Immature natural killer cell (primary cell): Measurements from ENCODE around the gene RNU1-3. TPM values are rescaled to one million over a fixed set of nuclear protein-coding genes. Genes with fewer than 3 reads are reported as not detected.
A peak's percentile ranks its signal among the peaks of the same experiment; 100 is the strongest.
"Not testable (repeated sequence)": the region's sequence is repeated elsewhere in the genome, so short reads cannot be mapped to it uniquely, and the experiment has no call there.

Experiments
- DNase-seq, 3 donors: peaks; one replicate each; pipeline ENCODE4 v3.0.0; 2022; ENCODE audit warnings: mixed read lengths in 1 of 3
- H3K27ac Mint-ChIP-seq, 6 donors: one replicate each; pipeline ENCODE4 v1.8.0; 2020; ENCODE audit warnings: mixed read lengths in 6 of 6, mild to moderate bottlenecking in 5 of 6, inconsistent platforms in 4 of 6, moderate library complexity in 3 of 6
- H3K27me3 Mint-ChIP-seq, 3 donors: one replicate each; pipeline ENCODE4 v1.8.0; 2020 to 2021; ENCODE audit warnings: low read depth in 3 of 3, mild to moderate bottlenecking in 3 of 3, mixed read lengths in 3 of 3, moderate library complexity in 3 of 3, inconsistent platforms in 1 of 3
- H3K36me3 Mint-ChIP-seq, 3 donors: one replicate each; pipeline ENCODE4 v1.8.0; 2020; ENCODE audit warnings: mixed read lengths in 3 of 3, inconsistent platforms in 2 of 3, mild to moderate bottlenecking in 2 of 3
- H3K4me1 Mint-ChIP-seq, 2 donors: one replicate each; pipeline ENCODE4 v1.8.0; 2020; ENCODE audit warnings: inconsistent platforms in 2 of 2, mild to moderate bottlenecking in 2 of 2, mixed read lengths in 2 of 2, moderate library complexity in 1 of 2
- H3K4me3 Mint-ChIP-seq, 5 donors: one replicate each; pipeline ENCODE4 v1.8.0; 2020; ENCODE audit warnings: mild to moderate bottlenecking in 5 of 5, mixed read lengths in 5 of 5, inconsistent platforms in 3 of 5, moderate library complexity in 3 of 5
- H3K9me3 Mint-ChIP-seq, 6 donors: one replicate each; pipeline ENCODE4 v1.8.0; 2020; ENCODE audit warnings: mild to moderate bottlenecking in 6 of 6, mixed read lengths in 6 of 6, inconsistent platforms in 4 of 6, moderate library complexity in 3 of 6
- polyA plus RNA-seq, 3 donors: library from polyadenylated mRNA; unstranded; fragments of 300-500 nt; fragmentation: Illumina TruSeq; gene quantifications; one replicate each; pipeline ENCODE4 v1.2.3, GENCODE V29; 2021

RNU1-3 gene
- 10 to 100 TPM in 1 of 3 donors, not detected in 2; 28.1 TPM for polyA plus RNA-seq

- not testable (repeated sequence) for H3K9me3 Mint-ChIP-seq, H3K4me3 Mint-ChIP-seq, H3K27ac Mint-ChIP-seq, H3K27me3 Mint-ChIP-seq, H3K4me1 Mint-ChIP-seq, H3K36me3 Mint-ChIP-seq, DNase-seq
Observed at GRCh38 chr1:16666502-16667413, at the start of gene RNU1-3. TSS of gene RNU1-3 (minus strand) at chr1:16666948.

GRCh38 chr1:16713480-16713879, 46.7 kb upstream of the RNU1-3 start:
- H3K4me1 Mint-ChIP-seq, H3K36me3 Mint-ChIP-seq, H3K27me3 Mint-ChIP-seq, DNase-seq, H3K9me3 Mint-ChIP-seq, H3K27ac Mint-ChIP-seq, H3K4me3 Mint-ChIP-seq: not testable (repeated sequence)

DNA sequence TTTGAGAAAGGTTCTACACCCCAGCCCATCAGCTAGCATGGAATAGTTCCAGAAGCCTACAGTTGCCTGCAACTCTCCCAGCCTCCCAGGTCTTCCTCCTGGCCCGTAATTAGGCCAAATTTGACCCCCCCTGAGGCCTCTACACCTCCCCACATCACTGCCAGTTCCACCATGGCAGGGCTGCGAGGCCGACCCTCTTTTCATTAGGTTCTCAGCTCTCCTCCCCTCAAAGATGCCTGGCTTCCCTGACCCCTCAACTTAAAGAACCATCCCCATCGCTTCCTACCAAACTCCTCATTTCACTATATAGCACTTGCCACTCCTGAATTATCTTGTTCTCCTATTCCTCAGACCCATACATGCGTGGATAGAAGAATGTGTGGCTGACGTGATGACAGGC, 46.2 kb upstream of the RNU1-3 start:
- not testable (repeated sequence) for H3K27me3 Mint-ChIP-seq, H3K9me3 Mint-ChIP-seq, DNase-seq, H3K4me3 Mint-ChIP-seq, H3K36me3 Mint-ChIP-seq, H3K4me1 Mint-ChIP-seq, H3K27ac Mint-ChIP-seq

DNA sequence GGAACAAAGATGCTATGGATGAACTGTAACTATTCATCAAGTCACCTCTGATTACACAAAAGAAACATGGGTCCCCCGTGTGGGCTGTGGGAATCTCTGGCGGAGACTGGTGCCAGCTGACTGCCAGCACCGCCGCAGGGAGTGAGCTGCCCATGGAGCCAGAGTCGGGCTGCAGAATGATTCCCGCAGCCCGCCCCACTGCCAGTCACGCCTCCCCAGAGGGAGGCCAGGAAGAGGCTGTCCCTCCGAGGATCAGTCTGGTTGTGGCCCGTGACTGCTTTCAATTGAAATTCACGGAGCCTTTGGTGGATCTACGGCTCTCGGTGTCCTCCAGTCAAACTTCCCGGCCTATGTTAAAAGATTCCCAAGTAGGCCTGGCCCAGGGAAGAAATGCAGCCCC, 45.8 kb upstream of the RNU1-3 start:
- not testable (repeated sequence) for H3K36me3 Mint-ChIP-seq

GRCh38 chr1:16712131-16712530, 45.4 kb upstream of the RNU1-3 start:
- H3K9me3 Mint-ChIP-seq, H3K4me3 Mint-ChIP-seq, DNase-seq, H3K4me1 Mint-ChIP-seq, H3K27ac Mint-ChIP-seq, H3K36me3 Mint-ChIP-seq, H3K27me3 Mint-ChIP-seq: not testable (repeated sequence)

More for the DNA sequence above, 45.8 kb upstream of the RNU1-3 start:
- H3K27me3 Mint-ChIP-seq, H3K9me3 Mint-ChIP-seq, DNase-seq, H3K4me1 Mint-ChIP-seq, H3K4me3 Mint-ChIP-seq, H3K27ac Mint-ChIP-seq: not testable (repeated sequence)

- not testable (repeated sequence) for H3K4me3 Mint-ChIP-seq, H3K9me3 Mint-ChIP-seq, H3K4me1 Mint-ChIP-seq, DNase-seq, H3K36me3 Mint-ChIP-seq, H3K27me3 Mint-ChIP-seq, H3K27ac Mint-ChIP-seq
Observed at GRCh38 chr1:16710618-16711017, 43.9 kb upstream of the RNU1-3 start.

GRCh38 chr1:16709659-16710087, 42.9 kb upstream of the RNU1-3 start:
- peak in 2 of 3 donors; percentile 16 to 56 for DNase-seq
- not testable (repeated sequence) for H3K9me3 Mint-ChIP-seq, H3K36me3 Mint-ChIP-seq, H3K27me3 Mint-ChIP-seq, H3K27ac Mint-ChIP-seq, H3K4me1 Mint-ChIP-seq
- peak overlapping the region in 2 of 5 donors; percentile 21 to 29 for H3K4me3 Mint-ChIP-seq

GRCh38 chr1:16708704-16709103, 42.0 kb upstream of the RNU1-3 start:
- H3K27me3 Mint-ChIP-seq: not testable (repeated sequence)

GRCh38 chr1:16707130-16708093, 40.7 kb upstream of the RNU1-3 start:
- H3K9me3 Mint-ChIP-seq, DNase-seq, H3K36me3 Mint-ChIP-seq, H3K27ac Mint-ChIP-seq, H3K4me1 Mint-ChIP-seq, H3K27me3 Mint-ChIP-seq: not testable (repeated sequence)
- H3K4me3 Mint-ChIP-seq: peak overlapping the region in 2 of 5 donors; percentile 30 to 39

More at GRCh38 chr1:16708704-16709103, 42.0 kb upstream of the RNU1-3 start:
- H3K4me1 Mint-ChIP-seq, H3K27ac Mint-ChIP-seq, H3K9me3 Mint-ChIP-seq, H3K4me3 Mint-ChIP-seq, H3K36me3 Mint-ChIP-seq, DNase-seq: not testable (repeated sequence)

DNA sequence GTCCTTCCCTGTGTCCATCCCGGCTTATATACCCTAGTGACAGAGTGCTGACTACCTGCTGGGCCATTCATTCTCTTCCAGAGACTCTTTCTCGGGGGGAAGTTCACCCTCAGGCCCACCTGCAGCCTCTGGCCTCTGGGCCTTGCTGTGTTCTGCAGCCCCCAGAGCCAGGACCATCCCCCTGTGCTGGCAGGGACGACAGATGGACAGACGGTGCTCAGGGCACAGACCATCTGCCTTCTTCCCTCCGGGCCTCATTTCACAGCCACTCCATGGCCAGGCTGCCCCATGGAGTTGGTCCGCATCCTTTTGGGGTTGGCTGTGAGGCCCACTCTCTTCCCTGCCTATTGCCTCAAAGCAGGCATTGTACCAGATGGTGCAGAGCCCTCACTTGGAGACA, 39.6 kb upstream of the RNU1-3 start:
- H3K4me3 Mint-ChIP-seq, H3K9me3 Mint-ChIP-seq, H3K27ac Mint-ChIP-seq, H3K27me3 Mint-ChIP-seq, DNase-seq, H3K4me1 Mint-ChIP-seq, H3K36me3 Mint-ChIP-seq: not testable (repeated sequence)

- not testable (repeated sequence) for DNase-seq, H3K4me3 Mint-ChIP-seq, H3K27ac Mint-ChIP-seq, H3K36me3 Mint-ChIP-seq, H3K9me3 Mint-ChIP-seq, H3K27me3 Mint-ChIP-seq, H3K4me1 Mint-ChIP-seq
Observed at GRCh38 chr1:16704502-16705100, 37.9 kb upstream of the RNU1-3 start.

DNA sequence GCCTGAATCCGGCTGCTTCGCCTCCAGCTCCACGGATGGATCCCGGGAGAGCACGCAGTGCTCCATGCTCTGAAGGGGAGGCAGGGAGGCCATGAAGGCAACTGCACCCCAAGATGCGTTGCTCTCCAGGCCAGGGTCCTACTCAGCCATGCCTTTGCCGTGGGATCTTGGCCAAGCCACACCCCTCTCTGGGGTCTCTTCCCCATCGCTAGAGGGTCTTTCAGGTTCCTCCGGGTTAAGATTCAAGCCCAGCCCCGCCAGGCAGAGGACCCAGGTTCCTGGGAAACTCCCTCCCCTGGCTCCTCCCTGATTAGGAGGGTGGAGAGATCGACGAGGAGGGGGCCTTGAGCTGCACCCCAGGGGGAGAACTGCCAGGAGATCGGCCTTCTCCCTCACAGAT, 37.3 kb upstream of the RNU1-3 start:
- not testable (repeated sequence) for DNase-seq, H3K4me3 Mint-ChIP-seq, H3K4me1 Mint-ChIP-seq, H3K27ac Mint-ChIP-seq, H3K36me3 Mint-ChIP-seq, H3K27me3 Mint-ChIP-seq, H3K9me3 Mint-ChIP-seq

GRCh38 chr1:16703602-16704001, 36.9 kb upstream of the RNU1-3 start:
- not testable (repeated sequence) for H3K4me3 Mint-ChIP-seq, H3K27ac Mint-ChIP-seq, H3K4me1 Mint-ChIP-seq, DNase-seq, H3K27me3 Mint-ChIP-seq, H3K36me3 Mint-ChIP-seq, H3K9me3 Mint-ChIP-seq

- not testable (repeated sequence) for H3K27me3 Mint-ChIP-seq, DNase-seq, H3K4me3 Mint-ChIP-seq, H3K36me3 Mint-ChIP-seq, H3K27ac Mint-ChIP-seq, H3K4me1 Mint-ChIP-seq, H3K9me3 Mint-ChIP-seq
Observed at GRCh38 chr1:16703141-16703540, 36.4 kb upstream of the RNU1-3 start.
